Spleen (tissue), 11 donors: ENCODE measurements around the gene ADGRG3. TPM values are rescaled to one million over a fixed set of nuclear protein-coding genes. Genes with fewer than 3 reads are reported as not detected.

Experiments
- DNase-seq: peaks from one replicate; pipeline ENCODE4 v3.0.0-alpha.2; 2020
- H3K27ac ChIP-seq, 8 donors: fragments of 200-600 bp; sonication (generic) in 7 of 8; 1 replicate in 4 of 8; 2 replicates in 4 of 8; pipeline versions ENCODE4 v1.5.0 to v1.8.0; 2016 to 2021; ENCODE audit warnings: inconsistent platforms in 4 of 8, mild to moderate bottlenecking in 4 of 8, moderate library complexity in 1 of 8
- H3K27me3 ChIP-seq, 7 donors: fragments of 200-600 bp; sonication (generic) in 6 of 7; replicated peaks in 1 of 7; 1 replicate in 4 of 7; 2 replicates in 3 of 7; pipeline versions ENCODE4 v1.5.0 to v1.8.0; 2016 to 2021; ENCODE audit warnings: inconsistent platforms in 3 of 7, mild to moderate bottlenecking in 1 of 7
- H3K36me3 ChIP-seq, 6 donors: fragments of 200-600 bp; sonication (generic) in 5 of 6; 1 replicate in 4 of 6; 2 replicates in 2 of 6; pipeline versions ENCODE4 v1.5.0 to v1.8.0; 2016 to 2021; ENCODE audit warnings: inconsistent platforms in 2 of 6
- H3K4me1 ChIP-seq, 6 donors: fragments of 200-600 bp; sonication (generic) in 5 of 6; 1 replicate in 3 of 6; 2 replicates in 3 of 6; pipeline versions ENCODE4 v1.5.0 to v1.8.0; 2016 to 2021; ENCODE audit warnings: inconsistent platforms in 3 of 6
- H3K4me3 ChIP-seq, 8 donors: fragments of 200-600 bp; sonication (generic) in 7 of 8; 1 replicate in 4 of 8; 2 replicates in 4 of 8; pipeline versions ENCODE4 v1.5.0 to v1.8.0; 2016 to 2021; ENCODE audit warnings: inconsistent platforms in 4 of 8, mild to moderate bottlenecking in 4 of 8, moderate library complexity in 2 of 8
- H3K9me3 ChIP-seq, 8 donors: fragments of 200-600 bp; sonication (generic) in 7 of 8; 1 replicate in 4 of 8; 2 replicates in 4 of 8; pipeline versions ENCODE4 v1.5.0 to v1.8.0; 2016 to 2021; ENCODE audit warnings: inconsistent platforms in 4 of 8
- CTCF ChIP-seq, 11 experiments: fragments of 200-600 bp in 7 of 11; fragments of 450-650 bp in 4 of 11; sonication (generic) in 4 of 11; IDR thresholded peaks in 8 of 11; conservative IDR thresholded peaks in 3 of 11; 1 replicate in 7 of 11; 2 replicates in 4 of 11; pipeline versions ENCODE4 v1.4.0 to v1.8.0; 2016 to 2021; ENCODE audit warnings: antibody characterized with exemption in 11 of 11, inconsistent platforms in 4 of 11, mild to moderate bottlenecking in 1 of 11
- POLR2A ChIP-seq, 3 donors: fragments of 450-650 bp; IDR thresholded peaks; one replicate each; pipeline ENCODE4 v1.5.1; 2017; ENCODE audit warnings: antibody characterized with exemption in 3 of 3, mild to moderate bottlenecking in 1 of 3
- POLR2AphosphoS5 ChIP-seq, 3 donors: sonication (generic); formaldehyde crosslinking; IDR thresholded peaks; one replicate each; pipeline ENCODE4 v1.5.1; 2017; ENCODE audit warnings: antibody characterized with exemption in 3 of 3
- WGBS, 5 donors: extraction: QIAGEN DNeasy Blood & Tissue Kit in 3 of 5; methylation state at CpG; one replicate each; pipeline versions ENCODE4 v1.1.5 to v1.1.7; 2013 to 2018; 5-methylcytosine and 5-hydroxymethylcytosine counted together
- intact Hi-C: fragments of 100-400 bp; cut with DNase I; formaldehyde crosslinking; loops from one replicate; pipeline ENCODE4 v1.15.0; 2023; ENCODE audit warnings: low total_unique reads
- polyA plus RNA-seq, 3 donors: library from polyadenylated mRNA; stranded (reverse); fragments of 200-250 nt; gene quantifications; one replicate each; pipeline ENCODE4 v1.2.1, GENCODE V29; 2013
- total RNA-seq, 7 donors: library from RNA; depleted of rRNA in 3 of 7; stranded (reverse); fragments of >200 nt in 3 of 7; fragmentation: NEBNext Ultra II Directional in 4 of 7; extraction: Animal tissue kit (Norgen Biotek cat#: 25700) in 4 of 7; gene quantifications; one replicate each; pipeline versions ENCODE4 v1.1.0 to v1.2.1, GENCODE V29; 2016 to 2021
- donor health status: healthy with polysubstance abuse.
- donor health status: DM: no; HTN: no; CAD: no; lungs with moderate emphysema.
- donor health status: DM: no; HTN: no; CAD: no.
- donor health status: Bipolar disorder and iron deficiency.
- donor health status: healthy.
- donor health status: DM: no; HTN: no; CAD: no.
- donor health status: DM: yes; HTN: yes; CAD: no.

ADGRG3 gene
- total and polyA plus RNA-seq, 10 donors, result 2.5 to 116 (median 27.2) TPM

GRCh38 chr16:57707331-57707730 is 39.2 kb downstream of the ADGRG3 start:
- intact Hi-C loops, result no loop called here
- TF ChIP-seq POLR2A (IDR thresholded peaks at IDR 0.05) (no peak), CTCF (IDR thresholded peaks at IDR 0.05 in 8 of 11, conservative IDR thresholded peaks at IDR 0.05 in 3 of 11) (no peak), POLR2AphosphoS5 (IDR thresholded peaks at IDR 0.05) (no peak)
- no peaks in the 10 kb centered on the region for H3K4me1 ChIP-seq
- WGBS, 5 donors, result 81 to 92% (median 87%) methylated on average over 11 of the region's 11 CpGs
- H3K36me3 ChIP-seq, result no peaks in the 10 kb centered on the region
- no peaks in the 10 kb centered on the region for H3K27me3 ChIP-seq
- no peaks in the 10 kb centered on the region for H3K9me3 ChIP-seq
- H3K27ac ChIP-seq, result no peak overlapping the region
- no peak overlapping the region for H3K4me3 ChIP-seq
- DNase-seq, result peak; percentile 34

- Histone ChIP-seq H3K27ac (no peak overlapping the region), H3K4me3 (no peak overlapping the region), H3K36me3 (no peaks in the 10 kb centered on the region), H3K4me1 (no peaks in the 10 kb centered on the region), H3K9me3 (no peaks in the 10 kb centered on the region), H3K27me3 (no peaks in the 10 kb centered on the region)
- intact Hi-C loops, result no loop called here
- 82 to 96% (median 88%) methylated on average over 3 of the region's 3 CpGs for WGBS, 5 donors
- DNase-seq, result no peak
- TF ChIP-seq POLR2A (IDR thresholded peaks at IDR 0.05) (no peak), CTCF (IDR thresholded peaks at IDR 0.05 in 8 of 11, conservative IDR thresholded peaks at IDR 0.05 in 3 of 11) (no peak), POLR2AphosphoS5 (IDR thresholded peaks at IDR 0.05) (no peak)
These were observed 40.1 kb downstream of the ADGRG3 start for GRCh38 chr16:57708168-57708567.

- intact Hi-C loops, result no loop called here
- no peak overlapping the region for H3K27ac ChIP-seq
- TF ChIP-seq POLR2AphosphoS5 (IDR thresholded peaks at IDR 0.05) (no peak), POLR2A (IDR thresholded peaks at IDR 0.05) (no peak), CTCF (IDR thresholded peaks at IDR 0.05 in 8 of 11, conservative IDR thresholded peaks at IDR 0.05 in 3 of 11) (no peak)
- peak; percentile 4 for DNase-seq
- no peaks in the 10 kb centered on the region for H3K36me3 ChIP-seq
- 72 to 94% (median 83%) methylated on average over 3 of the region's 3 CpGs for WGBS, 5 donors
- H3K9me3 ChIP-seq, result no peaks in the 10 kb centered on the region
- no peaks in the 10 kb centered on the region for H3K4me1 ChIP-seq
- no peak overlapping the region for H3K4me3 ChIP-seq
- no peaks in the 10 kb centered on the region for H3K27me3 ChIP-seq
These were observed 41.6 kb downstream of the ADGRG3 start for GRCh38 chr16:57709663-57710062.

GRCh38 chr16:57711346-57711745 is 43.2 kb downstream of the ADGRG3 start:
- peak; percentile 21 for DNase-seq
- no peaks in the 10 kb centered on the region for H3K36me3 ChIP-seq
- no peaks in the 10 kb centered on the region for H3K4me1 ChIP-seq
- intact Hi-C loops, result no loop called here
- TF ChIP-seq POLR2AphosphoS5 (IDR thresholded peaks at IDR 0.05), result no peak
- no peak for TF ChIP-seq POLR2A (IDR thresholded peaks at IDR 0.05)
- no peak for TF ChIP-seq CTCF (IDR thresholded peaks at IDR 0.05 in 8 of 11, conservative IDR thresholded peaks at IDR 0.05 in 3 of 11)
- H3K27ac ChIP-seq, result no peak overlapping the region
- H3K9me3 ChIP-seq, result no peaks in the 10 kb centered on the region
- H3K27me3 ChIP-seq, result peaks cover 0 to 5% (median 0%) of the 10 kb centered on the region in 7 donors
- WGBS, 5 donors, result 70 to 83% (median 78%) methylated on average over 5 of the region's 5 CpGs
- H3K4me3 ChIP-seq, result no peak overlapping the region
